Measurements from ENCODE around the gene CREB3. TPM values are rescaled to one million over a fixed set of nuclear protein-coding genes. Genes with fewer than 3 reads are reported as not detected.

CREB3 gene
- total RNA-seq, 1 experiment from 2014 or later = 27.3 TPM

DNA sequence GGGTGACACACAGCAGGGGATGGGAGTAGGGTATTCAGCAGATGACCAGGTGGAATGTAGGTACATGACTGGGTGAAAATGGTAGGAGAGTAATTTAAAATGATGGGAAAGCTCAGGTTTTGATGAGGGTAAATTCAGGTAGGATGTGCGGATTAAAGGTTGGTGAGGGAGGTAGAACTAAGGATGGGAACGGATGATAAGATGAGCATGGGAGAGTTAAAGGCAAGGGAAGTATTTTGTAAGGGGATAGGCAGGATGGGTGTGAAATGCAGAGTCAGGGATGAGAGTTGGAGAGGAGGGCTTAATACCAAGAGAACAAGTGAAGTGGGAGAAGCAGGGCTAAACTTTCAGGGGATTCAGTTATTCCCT lies 2.0 kb upstream of the CREB3 start:
- H2BK20ac ChIP-seq (ENCODE audit: low read depth, low read length, poor library complexity, severe bottlenecking) = no peak overlapping the region
- DNase-seq = no peak
- H4K8ac ChIP-seq (replicated peaks; ENCODE audit: insufficient read length, low read depth, low read length) = no peak overlapping the region
- peaks cover 7 to 17% (median 16%) of the 10 kb centered on the region in 3 experiments; a peak in 5 of 7 replicates for H3K36me3 Mint-ChIP-seq (ENCODE audit: insufficient read depth in 1 of 3, low read depth in 3 of 3)
- no peaks in the 10 kb centered on the region for H3K79me1 ChIP-seq (ENCODE audit: insufficient read depth, low read depth, low read length, poor library complexity, severe bottlenecking)
- H3K4me1 ChIP-seq (ENCODE audit: insufficient read depth, low read length) = peaks cover 25% of the 10 kb centered on the region; the same call in 1 of the 2 replicates
- H3K27me3 ChIP-seq (ENCODE audit: insufficient read depth, low read length) = no peaks in the 10 kb centered on the region
- no peak overlapping the region for H4K5ac ChIP-seq (ENCODE audit: insufficient read length, low read depth, low read length)
- H3K4ac ChIP-seq (ENCODE audit: low read depth, low read length) = no peak overlapping the region
- H3K9me3 Mint-ChIP-seq = no peaks in the 10 kb centered on the region
- no peak overlapping the region for H3K14ac ChIP-seq (ENCODE audit: insufficient read depth, low read length)
- TF ChIP-seq, protein P1, sequence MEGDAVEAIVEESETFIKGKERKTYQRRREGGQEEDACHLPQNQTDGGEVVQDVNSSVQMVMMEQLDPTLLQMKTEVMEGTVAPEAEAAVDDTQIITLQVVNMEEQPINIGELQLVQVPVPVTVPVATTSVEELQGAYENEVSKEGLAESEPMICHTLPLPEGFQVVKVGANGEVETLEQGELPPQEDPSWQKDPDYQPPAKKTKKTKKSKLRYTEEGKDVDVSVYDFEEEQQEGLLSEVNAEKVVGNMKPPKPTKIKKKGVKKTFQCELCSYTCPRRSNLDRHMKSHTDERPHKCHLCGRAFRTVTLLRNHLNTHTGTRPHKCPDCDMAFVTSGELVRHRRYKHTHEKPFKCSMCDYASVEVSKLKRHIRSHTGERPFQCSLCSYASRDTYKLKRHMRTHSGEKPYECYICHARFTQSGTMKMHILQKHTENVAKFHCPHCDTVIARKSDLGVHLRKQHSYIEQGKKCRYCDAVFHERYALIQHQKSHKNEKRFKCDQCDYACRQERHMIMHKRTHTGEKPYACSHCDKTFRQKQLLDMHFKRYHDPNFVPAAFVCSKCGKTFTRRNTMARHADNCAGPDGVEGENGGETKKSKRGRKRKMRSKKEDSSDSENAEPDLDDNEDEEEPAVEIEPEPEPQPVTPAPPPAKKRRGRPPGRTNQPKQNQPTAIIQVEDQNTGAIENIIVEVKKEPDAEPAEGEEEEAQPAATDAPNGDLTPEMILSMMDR (conservative IDR thresholded peaks at IDR 0.05) = no peak
- 100% methylated on average over 2 of the region's 2 CpGs for WGBS (ENCODE audit: extremely low coverage, insufficient read length, low lambda C conversion rate)
- no peak overlapping the region for H3K56ac ChIP-seq (ENCODE audit: insufficient read length, low read depth, low read length)
- no peak overlapping the region for H2BK5ac ChIP-seq (ENCODE audit: insufficient read length, low read length)
- H3K23me2 ChIP-seq (ENCODE audit: insufficient read length, low read depth, low read length, poor library complexity, severe bottlenecking) = peaks cover 7% of the 10 kb centered on the region
- H3K9ac ChIP-seq (ENCODE audit: extremely low read depth, insufficient read length, low read length) = peak overlapping the region; percentile 6
- H4K20me1 ChIP-seq (ENCODE audit: control insufficient read depth, insufficient read depth, insufficient read length) = no peaks in the 10 kb centered on the region
- no peak overlapping the region for H2AFZ ChIP-seq (ENCODE audit: low read length)
- no peak overlapping the region for H3K27ac ChIP-seq (ENCODE audit: insufficient read length, low read depth, low read length)
- H3K23ac ChIP-seq (ENCODE audit: insufficient read length, low read depth, low read length) = no peak overlapping the region
- no peak overlapping the region for H2BK12ac ChIP-seq (ENCODE audit: insufficient read length, low read depth, low read length)
- no peak overlapping the region for H2AK5ac ChIP-seq (ENCODE audit: insufficient read length, low read length)
- no peak overlapping the region for H4K91ac ChIP-seq (ENCODE audit: insufficient read length, low read depth, low read length)
- peaks cover 6% of the 10 kb centered on the region for H3K79me2 ChIP-seq (ENCODE audit: insufficient read depth, low read length)
- H3K4me2 ChIP-seq (ENCODE audit: insufficient read depth, insufficient read length, low read length) = peak overlapping the region; percentile 84
- no peak overlapping the region for H2BK120ac ChIP-seq (ENCODE audit: low read depth, low read length, poor library complexity, severe bottlenecking)
- no peak overlapping the region; a peak in 2 of 5 replicates for H3K4me3 Mint-ChIP-seq
- no peak overlapping the region for H3K18ac ChIP-seq (ENCODE audit: insufficient read length, low read depth, low read length)
- H3K27ac Mint-ChIP-seq = peak overlapping the region in 1 of 3 experiments; percentile 6; a peak in 2 of 7 replicates
- H3T11ph ChIP-seq (ENCODE audit: low read length) = no peak overlapping the region
- no peaks in the 10 kb centered on the region for H3K27me3 Mint-ChIP-seq (ENCODE audit: low read depth)
- no peaks in the 10 kb centered on the region for H3K9me3 ChIP-seq (ENCODE audit: control insufficient read depth, low read depth, low read length)
- no peak overlapping the region for H2BK15ac ChIP-seq (ENCODE audit: low read depth, low read length)
- H3K4me1 Mint-ChIP-seq = peaks cover 15 to 16% of the 10 kb centered on the region in 2 experiments

Data from H9 (cell line).